Erythroblast (primary cell): Measurements from ENCODE around the gene ISG15.

ENCODE experiments used
- GATA1 ChIP-seq: IDR thresholded peaks from 2 replicates; pipeline ENCODE4 v1.6.1; 2011; ENCODE audit warnings: low read depth, mild to moderate bottlenecking, control low read depth, low read length, moderate library complexity
- POLR2A ChIP-seq: IDR thresholded peaks from 2 replicates; pipeline ENCODE4 v1.6.1; 2011; ENCODE audit warnings: mild to moderate bottlenecking, low read length

- TF ChIP-seq GATA1, result no peak
- no peak for TF ChIP-seq POLR2A
Measured at GRCh38 chr1:1005774-1006304, 7.5 kb upstream of the ISG15 start.
